BJ (cell line): ENCODE results near the gene OTOGL. TPM values are rescaled to one million over a fixed set of nuclear protein-coding genes. Genes with fewer than 3 reads are reported as not detected.

Experiments
- CTCF ChIA-PET: fragments of 350-600 bp; formaldehyde crosslinking; extraction: SDS; loops from one replicate; lab custom pipeline; 2021; ENCODE audit warnings: antibody characterized with exemption, inconsistent platforms; lab: Yijun Ruan, JAX
- POLR2A ChIA-PET: fragments of 300-600 bp; sonication (Branson Sonifier 250); formaldehyde crosslinking; extraction: SDS; loops from one replicate; lab custom pipeline; 2021; ENCODE audit warnings: antibody characterized with exemption; lab: Charles Lee
- DNase-seq: peaks from one replicate; pipeline ENCODE4 v3.0.0-alpha.2; 2011; ENCODE audit warnings: low read depth
- H3K27me3 ChIP-seq: 2 replicates; pipeline ENCODE4 v1.6.0; 2011; ENCODE audit warnings: low read length; ENCODE audit not compliant: control insufficient read depth, insufficient read depth
- H3K36me3 ChIP-seq: 2 replicates; pipeline ENCODE4 v1.5.1; 2011; ENCODE audit warnings: low read length; ENCODE audit not compliant: control insufficient read depth, insufficient read depth
- H3K4me3 ChIP-seq: 2 replicates; pipeline ENCODE4 v1.5.1; 2011; ENCODE audit warnings: low read depth, mild to moderate bottlenecking, control low read depth, low read length
- polyA plus RNA-seq: library from polyadenylated mRNA; depleted of rRNA; stranded (reverse); fragments of >200 nt; gene quantifications from 2 replicates; pipeline ENCODE4 v1.2.3, GENCODE V29; 2011
- TF ChIP-seq, protein P1 (sequence below): IDR thresholded peaks from 2 replicates; pipeline ENCODE4 v1.5.1; 2011; ENCODE audit warnings: low read depth, mild to moderate bottlenecking, control low read depth, inconsistent platforms, low read length, moderate library complexity; ENCODE audit not compliant: insufficient read depth

OTOGL gene
- polyA plus RNA-seq, 1 experiment, result 0.10 TPM

DNA sequence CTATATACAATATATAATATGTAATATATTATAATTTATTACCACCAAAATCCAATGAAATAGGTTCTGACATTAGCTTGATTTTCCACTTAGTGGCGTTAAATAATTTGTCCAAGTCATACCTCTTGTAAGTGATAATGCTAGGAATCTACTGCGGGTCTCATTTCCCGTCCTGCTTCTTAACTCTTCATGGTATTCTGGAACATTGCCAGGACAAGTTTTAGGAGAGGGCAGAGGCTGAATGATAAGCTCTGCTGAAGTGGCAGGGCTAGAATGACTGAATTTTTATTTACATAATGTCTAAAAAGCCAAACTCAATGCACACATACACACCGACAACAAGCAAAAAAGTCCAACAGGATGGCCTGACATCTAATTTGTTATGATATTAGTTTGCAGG is 274.3 kb downstream of the OTOGL start:
- TF ChIP-seq, protein P1, sequence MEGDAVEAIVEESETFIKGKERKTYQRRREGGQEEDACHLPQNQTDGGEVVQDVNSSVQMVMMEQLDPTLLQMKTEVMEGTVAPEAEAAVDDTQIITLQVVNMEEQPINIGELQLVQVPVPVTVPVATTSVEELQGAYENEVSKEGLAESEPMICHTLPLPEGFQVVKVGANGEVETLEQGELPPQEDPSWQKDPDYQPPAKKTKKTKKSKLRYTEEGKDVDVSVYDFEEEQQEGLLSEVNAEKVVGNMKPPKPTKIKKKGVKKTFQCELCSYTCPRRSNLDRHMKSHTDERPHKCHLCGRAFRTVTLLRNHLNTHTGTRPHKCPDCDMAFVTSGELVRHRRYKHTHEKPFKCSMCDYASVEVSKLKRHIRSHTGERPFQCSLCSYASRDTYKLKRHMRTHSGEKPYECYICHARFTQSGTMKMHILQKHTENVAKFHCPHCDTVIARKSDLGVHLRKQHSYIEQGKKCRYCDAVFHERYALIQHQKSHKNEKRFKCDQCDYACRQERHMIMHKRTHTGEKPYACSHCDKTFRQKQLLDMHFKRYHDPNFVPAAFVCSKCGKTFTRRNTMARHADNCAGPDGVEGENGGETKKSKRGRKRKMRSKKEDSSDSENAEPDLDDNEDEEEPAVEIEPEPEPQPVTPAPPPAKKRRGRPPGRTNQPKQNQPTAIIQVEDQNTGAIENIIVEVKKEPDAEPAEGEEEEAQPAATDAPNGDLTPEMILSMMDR, result no peak
- ChIA-PET POLR2A (no interaction called here), CTCF (no interaction called here)
- H3K27me3 ChIP-seq, result no peaks in the 10 kb centered on the region
- no peak overlapping the region for H3K4me3 ChIP-seq
- no peak for DNase-seq
- no peaks in the 10 kb centered on the region for H3K36me3 ChIP-seq

DNA sequence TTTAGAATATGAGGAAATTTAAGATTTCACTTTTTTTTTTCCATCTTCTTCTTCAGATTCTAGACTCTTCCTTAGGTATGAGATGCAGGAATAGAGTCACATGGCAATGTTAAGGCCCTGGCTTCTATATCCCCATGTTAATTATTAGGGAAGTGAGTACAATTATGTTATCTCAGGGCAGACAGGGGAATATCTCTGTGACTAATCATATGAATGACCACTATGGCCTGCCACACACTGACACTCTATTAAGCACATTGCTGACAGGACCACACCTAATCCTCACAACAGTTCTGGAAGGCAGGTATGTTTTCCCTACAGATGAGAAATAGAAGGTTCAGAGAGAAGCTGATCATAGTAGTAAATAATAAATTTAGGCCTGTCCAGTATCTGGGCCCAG is 275.3 kb downstream of the OTOGL start:
- TF ChIP-seq, protein P1, result no peak
- ChIA-PET POLR2A (no interaction called here), CTCF (no interaction called here)
- DNase-seq, result no peak
- Histone ChIP-seq H3K36me3 (no peaks in the 10 kb centered on the region), H3K27me3 (no peaks in the 10 kb centered on the region), H3K4me3 (no peak overlapping the region)

DNA sequence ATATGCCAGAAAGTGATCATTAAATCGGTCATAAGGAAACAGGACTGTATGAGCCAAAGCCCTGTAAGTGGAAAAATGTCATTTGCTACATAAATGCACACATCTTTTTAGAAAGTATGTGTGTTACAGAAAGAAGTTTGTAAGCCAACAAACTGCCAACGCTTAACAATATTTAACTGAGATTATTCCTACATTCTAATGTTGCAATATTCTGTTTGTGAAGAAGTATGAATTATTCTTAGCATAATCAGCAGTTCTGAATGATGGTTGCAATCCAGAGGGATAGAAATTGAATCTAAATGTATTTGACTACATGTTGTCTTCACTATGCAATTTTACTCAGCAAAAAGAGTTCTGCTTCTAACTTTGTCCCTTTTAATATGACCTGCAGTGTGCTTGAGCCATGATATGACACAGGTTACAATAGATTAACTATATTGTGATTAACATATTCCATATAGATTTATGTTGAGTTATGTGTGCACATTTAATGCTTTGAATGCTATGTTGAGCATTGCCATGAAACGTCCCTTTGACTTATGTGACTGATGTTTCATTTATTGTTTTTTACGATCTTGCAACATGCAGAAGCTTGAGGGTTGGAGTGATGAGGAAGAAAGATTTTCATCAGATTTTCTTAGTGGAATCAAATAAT is 277.9 kb downstream of the OTOGL start:
- Histone ChIP-seq H3K36me3 (no peaks in the 10 kb centered on the region), H3K4me3 (no peak overlapping the region), H3K27me3 (no peaks in the 10 kb centered on the region)
- ChIA-PET CTCF (interaction anchor here (0.6 to 1.2 kb wide), 2 partner anchors 18 to 56 kb away, joined by 3 read pairs; no protein-coding TSS in a partner anchor), POLR2A (no interaction called here)
- no peak for DNase-seq
- TF ChIP-seq, protein P1, result no peak

DNA sequence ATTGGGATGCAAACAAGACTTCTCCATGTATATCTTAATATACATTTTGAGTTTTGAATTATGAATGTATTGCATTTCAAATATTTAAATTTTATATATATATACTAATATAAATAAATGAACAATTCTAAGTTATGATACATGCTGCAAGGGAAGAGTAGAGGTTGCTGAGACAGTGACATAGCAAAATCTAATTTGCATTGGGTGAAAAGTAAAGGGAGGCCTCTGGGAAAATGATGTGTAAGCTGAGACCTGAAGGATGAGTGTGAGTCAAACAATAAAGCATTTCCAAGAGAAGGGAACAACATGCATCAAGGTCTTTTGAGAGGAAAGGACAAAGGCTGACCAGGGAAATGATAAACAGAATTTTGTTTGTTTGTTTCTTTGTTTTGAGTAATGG is 281.8 kb downstream of the OTOGL start:
- TF ChIP-seq, protein P1, result no peak
- Histone ChIP-seq H3K4me3 (no peak overlapping the region), H3K36me3 (no peaks in the 10 kb centered on the region), H3K27me3 (no peaks in the 10 kb centered on the region)
- no peak for DNase-seq
- ChIA-PET POLR2A (no interaction called here), CTCF (no interaction called here)

DNA sequence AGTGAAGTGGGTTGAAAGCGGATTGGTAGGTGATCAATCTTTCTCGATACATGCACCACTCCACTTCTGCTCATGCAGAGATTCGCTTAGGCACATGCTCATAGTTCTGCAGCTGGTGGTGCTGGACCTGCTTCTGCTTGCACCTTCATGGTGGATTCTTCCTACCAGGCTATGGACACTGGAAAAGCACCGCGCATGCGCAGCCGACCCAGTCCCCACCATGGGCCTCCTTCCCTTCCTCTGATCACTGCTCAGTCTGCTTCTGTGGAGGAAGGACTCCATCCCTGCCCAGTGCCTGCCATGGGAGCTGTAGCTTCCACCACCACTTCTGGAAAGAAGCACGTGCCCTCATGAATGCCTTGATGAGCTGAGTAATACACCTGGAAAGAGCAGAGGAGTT is 282.9 kb downstream of the OTOGL start:
- H3K4me3 ChIP-seq, result no peak overlapping the region
- no peaks in the 10 kb centered on the region for H3K36me3 ChIP-seq
- no peak for DNase-seq
- TF ChIP-seq, protein P1, result no peak
- CTCF ChIA-PET, result no interaction called here
- H3K27me3 ChIP-seq, result no peaks in the 10 kb centered on the region
- POLR2A ChIA-PET, result no interaction called here
